HG03045 (cell line): ENCODE results near the gene SELENOI.
"Not testable (repeated sequence)": the region's sequence is repeated elsewhere in the genome, so short reads cannot be mapped to it uniquely, and the experiment has no call there.

Source experiments
- ATAC-seq: cut with Tn5 transposase; IDR thresholded peaks from one replicate; pipeline ENCODE4 v1.9.1; 2021; ENCODE audit warnings: mild to moderate bottlenecking, moderate library complexity; ENCODE audit not compliant: unreplicated experiment

Gene SELENOI, protein sequence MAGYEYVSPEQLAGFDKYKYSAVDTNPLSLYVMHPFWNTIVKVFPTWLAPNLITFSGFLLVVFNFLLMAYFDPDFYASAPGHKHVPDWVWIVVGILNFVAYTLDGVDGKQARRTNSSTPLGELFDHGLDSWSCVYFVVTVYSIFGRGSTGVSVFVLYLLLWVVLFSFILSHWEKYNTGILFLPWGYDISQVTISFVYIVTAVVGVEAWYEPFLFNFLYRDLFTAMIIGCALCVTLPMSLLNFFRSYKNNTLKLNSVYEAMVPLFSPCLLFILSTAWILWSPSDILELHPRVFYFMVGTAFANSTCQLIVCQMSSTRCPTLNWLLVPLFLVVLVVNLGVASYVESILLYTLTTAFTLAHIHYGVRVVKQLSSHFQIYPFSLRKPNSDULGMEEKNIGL

DNA sequence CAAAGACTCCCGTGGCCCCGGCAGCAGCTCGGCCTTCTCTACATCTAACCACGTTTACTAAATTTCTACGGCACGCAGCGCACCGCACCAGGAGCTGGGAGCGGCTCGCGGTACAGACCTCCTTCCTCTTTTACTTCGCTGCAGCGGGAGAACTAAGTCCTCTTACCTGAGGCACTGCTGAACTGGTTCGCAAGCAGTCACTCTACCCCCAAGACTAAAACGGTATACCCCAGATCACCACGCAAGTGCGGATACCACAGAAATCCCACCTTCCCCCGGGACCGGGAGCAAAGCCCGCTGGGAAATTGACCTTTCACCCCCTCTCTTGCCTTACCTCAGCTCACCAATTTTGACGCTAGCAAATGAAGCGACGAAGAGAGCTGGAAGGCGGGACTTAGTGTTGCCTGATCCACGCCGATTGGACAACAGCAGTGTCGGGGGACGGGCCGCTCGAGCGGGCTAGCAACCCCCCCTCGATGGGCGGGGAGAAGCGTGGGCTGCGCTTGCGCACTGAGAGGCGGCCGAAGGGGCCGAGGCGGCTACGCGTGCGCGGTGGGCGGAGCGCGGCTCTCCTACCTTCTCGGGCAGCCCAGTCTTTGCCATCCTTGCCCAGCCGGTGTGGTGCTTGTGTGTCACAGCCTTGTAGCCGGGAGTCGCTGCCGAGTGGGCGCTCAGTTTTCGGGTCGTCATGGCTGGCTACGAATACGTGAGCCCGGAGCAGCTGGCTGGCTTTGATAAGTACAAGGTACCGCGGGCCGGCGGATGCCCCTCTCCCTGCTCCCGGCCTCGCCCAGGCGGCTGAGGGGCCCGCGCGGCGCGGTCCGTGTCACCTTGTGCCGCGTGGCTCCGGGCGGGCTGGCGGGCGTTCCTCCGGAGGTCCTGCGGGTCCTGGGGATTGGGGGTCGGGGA lies at the start of gene SELENOI:
Gene SELENOI, plus strand, starts transcription at position 599 of the 909 bp plus-strand sequence. Its CDS starts 90 bp downstream, at position 689.
- peak; percentile 96 for ATAC-seq

DNA sequence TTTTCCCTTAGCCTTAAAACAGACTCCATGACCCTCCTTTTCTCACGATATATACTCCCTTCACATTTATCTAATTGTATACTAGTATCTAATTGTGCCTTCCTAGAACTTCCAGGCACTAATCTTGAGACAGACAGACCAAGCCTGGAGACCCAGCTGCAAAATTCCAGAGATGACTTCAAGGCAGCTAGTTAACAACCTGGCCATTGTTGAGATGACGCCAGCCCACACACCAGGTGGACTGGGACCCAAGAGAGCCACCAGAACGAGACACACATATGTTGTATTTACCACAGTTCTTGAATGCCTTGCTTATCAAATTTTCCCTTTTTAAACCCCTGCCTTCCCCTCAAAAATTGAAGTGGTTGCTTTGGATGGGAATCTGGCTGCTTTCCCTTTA lies 48.9 kb upstream of the SELENOI start:
- ATAC-seq, result no peak

GRCh38 chr2:26298286-26298637 lies 47.7 kb upstream of the SELENOI start:
- ATAC-seq, result no peak

DNA sequence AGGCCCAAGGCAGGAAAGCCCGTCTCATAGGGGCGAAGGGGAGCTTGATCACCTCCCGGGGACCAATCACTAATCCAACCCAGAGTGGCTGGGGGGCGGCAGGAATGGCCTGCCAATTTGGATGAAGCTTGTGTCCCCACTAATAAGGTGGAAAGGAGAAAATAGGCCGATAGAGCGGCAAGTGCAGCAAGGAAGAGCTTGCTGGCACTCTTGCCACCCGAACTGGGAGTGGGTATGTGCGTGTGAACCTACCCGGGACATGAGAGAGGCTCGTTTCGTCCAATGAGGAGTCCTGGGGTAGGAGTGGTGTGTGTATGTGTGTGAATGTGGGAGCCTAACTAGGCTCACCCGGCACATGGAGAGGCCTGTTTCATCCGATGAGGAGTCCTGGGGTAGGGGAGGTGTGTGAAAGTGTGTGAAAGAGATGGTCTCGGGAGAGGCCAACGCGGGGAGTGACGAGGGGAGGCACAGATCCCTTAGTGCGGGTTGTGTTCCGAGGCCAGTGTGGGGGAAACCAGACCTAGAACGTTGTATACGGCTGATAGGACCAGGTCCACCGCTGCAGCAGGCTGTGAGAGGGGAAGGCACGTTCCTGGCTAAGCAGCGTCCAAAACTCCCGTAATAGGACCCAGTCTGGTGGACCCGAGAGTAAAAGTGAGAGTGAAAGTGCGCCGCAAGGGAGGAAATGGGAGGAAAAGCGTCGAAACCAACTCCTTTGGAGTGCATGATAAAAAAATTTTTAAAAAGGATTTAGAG lies 47.1 kb upstream of the SELENOI start:
- no peak for ATAC-seq

GRCh38 chr2:26299471-26300101 lies 46.4 kb upstream of the SELENOI start:
- ATAC-seq, result no peak

DNA sequence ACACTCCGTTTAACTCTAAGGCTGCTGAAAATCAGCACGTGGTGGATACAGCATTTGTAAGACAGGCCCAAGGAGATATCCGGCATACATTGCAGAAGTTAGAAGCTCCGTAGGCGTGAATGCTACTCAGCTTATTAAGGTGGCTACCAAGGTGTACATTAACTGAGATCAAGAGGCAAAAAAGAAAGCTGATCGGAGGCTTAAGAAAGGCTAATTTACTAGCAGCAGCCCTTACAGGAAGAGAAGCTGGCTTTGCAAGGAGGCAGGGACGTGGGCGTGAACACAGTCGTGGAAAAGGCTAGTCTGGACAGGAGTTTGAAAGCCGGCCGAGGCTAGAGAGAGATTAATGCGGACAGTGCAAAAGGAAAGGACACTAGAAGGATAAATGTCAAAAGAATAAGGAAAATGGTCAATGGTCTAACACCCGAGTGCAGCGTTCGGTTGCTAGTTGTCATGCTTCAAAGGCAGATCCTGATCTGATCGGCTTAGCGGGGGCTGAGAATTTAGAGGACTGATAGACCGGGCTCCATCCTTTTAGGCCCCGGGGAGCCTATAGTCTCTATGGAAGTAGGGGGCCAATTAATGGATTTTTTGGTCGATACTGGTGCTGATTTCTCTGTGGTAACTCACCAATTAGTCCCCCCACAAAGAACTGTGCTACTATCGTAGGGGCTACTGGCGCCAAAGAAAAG lies 45.6 kb upstream of the SELENOI start:
- ATAC-seq, result no peak

GRCh38 chr2:26302846-26303245 lies 43.1 kb upstream of the SELENOI start:
- no peak for ATAC-seq

DNA sequence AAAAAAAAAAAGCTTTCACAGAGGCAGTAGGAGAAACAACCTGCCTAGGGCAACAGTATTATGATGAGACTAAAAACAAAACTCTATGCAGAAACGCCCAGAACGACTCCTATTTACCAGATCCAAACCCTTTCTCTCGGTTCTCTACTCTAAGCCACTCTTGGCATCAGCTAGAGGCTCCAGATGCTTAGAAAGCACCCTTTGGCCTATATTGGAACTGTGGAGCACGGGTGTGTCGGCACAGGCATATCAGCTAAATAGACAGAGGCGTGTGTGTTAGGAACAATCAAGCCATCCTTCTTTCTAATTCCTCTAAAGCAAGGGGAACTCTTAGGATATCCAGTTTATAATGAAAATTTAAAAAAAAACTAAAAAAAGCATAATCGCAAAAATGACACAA lies 40.8 kb upstream of the SELENOI start:
- not testable (repeated sequence) for ATAC-seq

DNA sequence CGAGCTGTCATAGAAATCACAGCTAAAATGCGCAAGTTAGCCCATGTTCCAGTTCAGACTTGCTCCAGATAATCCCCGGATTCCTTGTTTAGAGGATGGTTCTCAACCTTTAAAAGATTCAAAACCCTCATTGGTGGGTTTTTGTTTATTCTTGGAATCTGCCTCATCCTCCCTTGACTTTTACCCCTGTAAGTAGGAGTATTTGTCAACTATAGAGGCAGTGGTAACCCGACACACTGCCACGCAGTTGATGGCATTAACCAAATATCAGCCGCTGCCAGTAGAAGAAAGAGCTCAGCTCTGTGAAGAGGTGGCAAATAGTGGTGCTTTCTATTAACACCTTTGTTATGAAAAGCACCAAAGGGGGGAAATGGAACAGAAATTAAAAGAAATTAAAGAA lies 40.4 kb upstream of the SELENOI start:
- no peak for ATAC-seq

DNA sequence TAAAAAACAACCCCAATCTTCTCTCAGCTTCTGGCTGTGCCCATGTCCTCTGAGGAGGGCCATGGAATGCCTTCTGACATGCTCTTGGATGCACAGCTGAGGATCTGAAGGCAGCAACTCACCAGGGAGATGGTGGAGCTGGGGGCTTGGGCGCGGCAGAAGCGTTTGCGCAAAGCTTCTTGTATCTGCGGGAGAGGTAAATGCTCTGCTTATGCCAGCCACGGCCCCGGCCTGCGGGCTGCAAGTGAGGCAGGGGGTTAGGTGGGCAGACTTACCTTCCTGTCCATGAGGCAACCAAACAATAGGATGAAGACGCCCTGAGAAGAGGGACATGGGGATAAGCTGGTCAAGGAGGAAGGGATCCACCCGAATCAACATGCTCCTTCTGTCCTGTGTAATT lies 36.0 kb upstream of the SELENOI start:
- ATAC-seq, result no peak

GRCh38 chr2:26312471-26312870 lies 33.5 kb upstream of the SELENOI start:
- ATAC-seq, result no peak

DNA sequence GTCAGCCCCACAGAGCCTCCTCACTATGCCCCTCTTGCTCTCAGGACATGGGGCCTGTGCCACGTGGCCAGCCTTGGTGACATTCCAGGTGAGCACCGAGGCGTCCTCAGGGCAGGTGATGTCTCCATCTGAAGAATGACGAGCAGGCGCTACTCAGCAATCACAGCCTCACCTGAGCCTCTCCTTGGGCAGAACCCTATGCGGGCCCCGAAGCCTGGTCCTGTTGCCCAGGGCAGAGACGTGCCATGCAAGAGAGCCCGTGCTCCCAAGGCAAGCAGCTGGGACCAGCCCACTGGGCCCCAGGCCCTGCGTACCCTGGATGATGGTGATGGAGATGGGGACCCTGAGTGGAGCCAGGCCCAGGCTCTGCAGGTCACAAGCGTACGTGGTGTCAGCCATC lies 32.5 kb upstream of the SELENOI start:
- ATAC-seq, result no peak

GRCh38 chr2:26314243-26314642 lies 31.7 kb upstream of the SELENOI start:
- no peak for ATAC-seq

DNA sequence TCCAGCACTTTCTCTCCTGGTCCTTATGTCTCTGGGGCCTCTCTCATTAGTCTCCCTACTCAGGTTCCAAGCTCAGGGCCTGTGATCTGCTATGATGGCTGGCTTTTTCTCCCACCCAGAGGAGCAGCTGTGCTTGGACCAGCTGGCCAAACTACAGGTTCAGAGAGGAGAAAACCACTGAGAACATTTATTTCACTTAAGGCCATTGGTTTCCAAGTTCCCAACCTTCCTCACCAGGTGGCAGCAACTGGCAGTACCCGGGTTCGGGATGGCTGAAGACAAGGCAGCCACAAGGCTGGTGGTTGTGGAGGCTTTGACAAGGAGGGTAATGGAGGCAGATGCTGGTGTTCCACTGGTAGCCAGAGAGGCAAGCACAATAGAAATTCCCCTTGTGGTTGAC lies 29.9 kb upstream of the SELENOI start:
- ATAC-seq, result no peak

DNA sequence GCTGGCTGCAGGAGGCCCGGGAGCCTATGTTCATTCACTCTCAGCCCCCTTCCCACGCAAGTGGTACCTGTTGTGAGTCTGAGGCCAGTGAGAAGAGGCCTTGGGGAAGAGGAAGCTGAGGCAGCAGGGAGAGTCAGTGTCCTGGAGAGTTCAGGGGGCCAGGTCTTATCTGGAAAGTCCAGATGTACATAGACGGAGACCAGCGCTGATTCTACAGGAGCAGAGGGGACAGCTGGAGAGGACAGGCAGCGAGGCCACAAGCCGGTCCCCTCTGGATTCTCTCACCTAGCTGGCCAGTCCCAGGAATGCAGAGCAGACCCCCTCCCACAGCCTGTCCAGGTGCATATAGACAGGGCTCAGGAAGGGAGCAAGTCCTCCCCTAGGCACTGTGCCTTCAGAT lies 29.1 kb upstream of the SELENOI start:
- ATAC-seq, result no peak

- ATAC-seq, result no peak
These were observed 28.4 kb upstream of the SELENOI start for GRCh38 chr2:26317377-26318105.

- ATAC-seq, result no peak
These were observed 27.0 kb upstream of the SELENOI start for GRCh38 chr2:26318950-26319349.

DNA sequence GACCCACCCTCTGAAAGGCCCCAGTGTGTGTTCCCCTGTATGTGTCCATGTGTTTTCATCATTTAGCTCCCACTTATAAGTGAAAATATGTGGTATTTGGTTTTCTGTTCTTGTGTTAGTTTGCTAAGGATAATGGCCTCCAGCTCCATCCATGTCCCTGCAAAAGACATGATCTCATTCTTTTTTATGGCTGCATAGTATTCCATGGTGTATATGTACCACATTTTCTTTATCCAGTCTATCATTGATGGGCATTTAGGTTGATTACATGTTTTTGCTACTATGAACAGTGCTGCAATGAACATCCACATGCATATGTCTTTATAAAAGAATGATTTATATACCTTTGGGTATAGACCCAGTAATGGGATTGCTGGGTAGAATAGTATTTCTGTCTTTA lies 21.5 kb upstream of the SELENOI start:
- ATAC-seq, result not testable (repeated sequence)

DNA sequence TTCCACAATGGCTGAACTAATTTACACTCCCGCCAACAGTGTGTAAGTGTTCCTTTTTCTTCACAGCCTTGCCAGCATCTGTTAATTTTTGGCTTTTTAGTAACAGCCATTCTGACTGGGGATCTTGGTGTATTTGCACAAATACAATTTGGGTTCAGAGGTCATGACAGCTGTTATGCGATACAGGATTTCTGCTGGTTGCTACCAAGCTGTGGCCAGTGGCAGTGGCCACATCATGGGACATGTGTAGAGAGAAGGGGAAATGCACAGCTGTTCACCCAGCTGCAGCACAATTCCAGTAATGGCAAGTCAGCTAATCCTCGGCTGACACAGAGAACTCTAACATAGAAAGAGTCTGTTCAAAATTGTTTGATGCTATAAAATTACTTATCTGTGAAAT lies 21.0 kb upstream of the SELENOI start:
- no peak for ATAC-seq

DNA sequence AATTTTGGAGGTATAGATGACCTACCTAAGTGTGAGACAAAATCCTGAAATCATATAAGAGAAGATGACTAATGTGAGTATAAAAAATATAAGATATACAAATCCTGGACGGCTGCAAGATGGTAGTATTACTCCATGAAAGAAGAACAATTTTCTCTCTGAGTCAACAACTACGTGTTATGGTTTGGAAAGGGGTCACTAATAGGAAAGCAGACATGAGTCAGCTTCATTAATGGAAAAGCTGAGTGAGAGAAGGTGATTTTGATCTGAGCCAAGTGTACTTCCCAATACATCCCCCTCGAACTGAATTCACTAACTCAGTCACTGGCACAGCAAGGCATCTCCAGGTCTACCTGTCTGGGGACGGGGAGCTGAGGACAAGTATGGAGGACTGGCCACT lies 20.1 kb upstream of the SELENOI start:
- ATAC-seq, result no peak
